HG03571 (cell line): ENCODE results near the gene IZUMO1R.
"Not testable (repeated sequence)": the region's sequence is repeated elsewhere in the genome, so short reads cannot be mapped to it uniquely, and the experiment has no call there.

ENCODE experiments used
- ATAC-seq: cut with Tn5 transposase; IDR thresholded peaks from one replicate; pipeline ENCODE4 v1.9.1; 2021; ENCODE audit not compliant: unreplicated experiment

The IZUMO1R gene

DNA sequence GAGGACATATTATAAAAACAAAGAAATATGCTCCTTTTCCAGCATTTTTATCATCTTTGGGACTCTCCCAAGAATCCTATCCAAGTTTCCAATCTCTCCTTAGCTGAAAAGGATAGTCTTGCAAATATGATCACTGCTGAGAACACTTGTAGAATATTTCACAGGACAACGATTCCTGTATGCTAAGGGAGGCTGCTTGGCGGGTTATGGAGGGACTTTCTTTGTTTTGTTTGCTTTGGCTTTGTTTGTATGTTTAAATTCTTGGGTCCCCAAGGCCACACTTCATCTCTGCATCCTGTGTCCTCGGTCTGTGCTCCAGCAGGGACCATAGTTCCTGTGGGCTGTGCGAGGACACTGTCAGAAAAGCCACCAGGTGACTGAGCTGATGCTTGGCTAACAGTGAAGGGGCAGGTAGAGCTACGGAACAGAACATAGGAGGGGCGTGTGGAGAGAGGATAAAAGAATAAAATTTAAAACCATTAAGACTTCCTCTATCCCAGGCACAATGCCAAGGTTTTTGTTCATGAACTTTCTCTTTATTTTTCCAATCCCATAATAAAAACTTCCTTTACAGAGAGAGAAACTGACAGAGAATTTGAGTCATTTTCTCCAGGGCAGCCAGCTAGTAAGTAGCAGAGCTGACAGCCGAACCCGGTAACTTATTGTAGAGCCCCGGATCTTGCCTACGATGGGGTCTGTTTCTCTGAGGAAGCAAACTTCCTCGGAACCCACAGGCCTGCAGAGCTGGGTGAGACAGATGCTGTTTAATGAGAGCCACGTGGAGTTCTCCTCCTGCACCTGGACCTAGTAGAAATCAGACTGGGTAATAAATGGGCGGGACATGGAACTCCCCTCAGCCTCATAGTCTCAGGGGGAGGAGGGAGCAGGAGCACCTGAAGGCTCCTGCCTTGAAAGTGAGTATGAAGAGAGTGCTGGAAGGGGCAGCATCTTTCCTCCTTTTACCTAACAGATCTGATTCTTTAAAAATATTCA, at the start of gene IZUMO1R:
TSS of gene IZUMO1R (plus strand) at position 615 of the 993 bp plus-strand sequence. CDS start 1,057 bp downstream, outside the sequence.
- ATAC-seq: no peak

DNA sequence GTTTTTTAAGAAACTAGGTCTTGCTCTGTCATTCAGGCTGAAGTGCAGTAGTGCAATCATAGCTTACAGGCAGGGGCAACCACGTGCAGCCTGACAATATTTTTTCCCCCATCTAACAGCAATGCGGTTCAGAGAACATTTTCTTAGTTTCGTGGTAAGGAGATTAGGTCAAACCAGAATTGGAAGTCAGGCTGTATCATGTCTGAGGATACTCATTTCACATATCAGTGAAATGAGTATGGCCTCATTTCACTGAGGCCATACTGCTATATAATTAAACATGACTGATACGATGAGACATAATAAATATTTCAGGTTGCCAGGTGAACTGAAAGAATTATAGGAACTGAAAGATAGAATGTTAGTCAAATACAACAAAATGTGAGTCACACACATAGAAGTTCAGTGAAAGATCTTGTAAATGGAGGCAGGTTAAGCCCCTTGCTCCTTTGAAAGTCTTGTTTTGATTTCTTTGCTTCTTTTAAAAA, 32.5 kb upstream of the IZUMO1R start:
- ATAC-seq: peak; percentile 86

DNA sequence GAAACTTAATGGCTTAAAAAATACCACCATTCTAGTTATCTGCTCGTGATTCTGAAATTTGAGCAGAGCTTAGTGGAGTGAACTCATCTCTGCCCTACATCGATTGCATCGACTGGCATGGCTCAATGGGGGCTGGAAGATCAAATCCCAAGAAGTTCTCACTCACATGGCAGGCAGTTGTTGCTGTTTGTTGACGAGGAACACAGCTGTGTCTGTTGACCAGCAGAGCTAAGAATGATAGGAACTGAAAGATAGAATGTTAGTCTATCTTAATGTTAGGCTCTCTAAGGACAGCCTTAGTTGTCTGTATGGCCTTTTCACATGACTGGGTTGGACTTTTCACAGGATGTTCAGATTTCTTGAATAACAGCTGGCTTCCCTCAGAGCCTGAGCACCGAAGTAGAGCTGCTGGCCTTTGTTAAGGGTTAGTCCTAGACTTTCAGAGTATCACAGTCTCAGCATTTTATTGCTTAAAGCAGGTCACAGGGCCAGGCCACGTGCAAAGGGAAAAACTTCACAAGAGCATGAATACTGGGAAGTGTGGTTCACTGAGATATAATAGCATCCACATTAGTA, 31.6 kb upstream of the IZUMO1R start:
- ATAC-seq: no peak

DNA sequence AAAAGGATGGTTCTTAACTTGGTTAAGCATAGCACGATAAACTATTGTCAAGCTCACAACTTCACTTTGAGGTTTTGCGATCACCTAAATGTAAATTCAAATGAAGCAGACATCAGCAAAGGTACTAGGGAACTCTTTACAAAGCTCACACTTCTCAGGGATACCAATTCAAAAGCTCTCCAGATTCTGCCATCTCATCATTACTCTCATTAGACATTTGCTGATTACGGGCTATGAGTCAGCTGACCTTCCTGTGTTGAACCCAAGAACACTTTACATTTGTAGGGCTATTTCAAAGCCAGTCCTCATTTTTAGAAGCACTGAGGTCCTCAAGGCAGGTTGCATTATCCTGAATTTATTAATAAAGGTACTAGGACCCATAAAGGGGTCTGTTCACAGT, 28.4 kb upstream of the IZUMO1R start:
- no peak for ATAC-seq

DNA sequence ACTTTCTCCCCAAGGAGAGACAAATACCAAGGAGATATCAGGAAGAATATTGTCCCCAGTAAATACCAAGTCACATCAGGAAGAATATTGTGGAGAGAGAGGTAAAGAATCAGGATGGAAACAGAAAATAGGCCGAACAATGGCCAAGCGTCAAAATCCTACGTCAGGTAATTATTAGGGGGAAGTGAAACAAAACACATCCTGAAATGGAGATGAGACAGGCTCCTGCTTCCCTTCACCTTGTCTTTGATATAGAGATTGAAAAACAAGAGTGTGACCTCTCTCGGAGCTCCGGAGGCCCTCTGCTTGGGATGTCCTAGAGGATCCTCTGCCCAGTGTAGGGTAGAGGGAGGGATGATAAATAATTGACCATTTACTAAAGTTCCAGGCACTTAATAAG, 27.4 kb upstream of the IZUMO1R start:
- ATAC-seq: no peak

DNA sequence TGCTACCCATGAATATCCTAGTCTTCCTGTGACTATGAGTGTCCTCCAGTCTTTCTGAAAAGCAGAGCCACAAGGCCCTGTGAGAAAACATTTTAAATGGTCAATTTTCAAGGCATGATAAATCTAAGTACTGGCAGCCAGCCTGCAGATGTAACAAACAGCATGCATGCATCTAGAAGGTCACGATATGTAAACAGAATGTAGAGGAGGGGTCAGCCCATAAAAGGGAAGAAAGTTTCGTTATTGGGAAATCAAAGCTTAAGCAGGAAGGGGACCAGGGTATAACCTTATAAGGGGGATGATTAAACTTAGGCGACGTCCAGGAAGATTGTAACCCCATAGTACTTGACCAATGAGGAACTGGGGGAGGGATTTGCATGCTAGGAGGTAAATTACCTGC, 26.2 kb upstream of the IZUMO1R start:
- not testable (repeated sequence) for ATAC-seq

DNA sequence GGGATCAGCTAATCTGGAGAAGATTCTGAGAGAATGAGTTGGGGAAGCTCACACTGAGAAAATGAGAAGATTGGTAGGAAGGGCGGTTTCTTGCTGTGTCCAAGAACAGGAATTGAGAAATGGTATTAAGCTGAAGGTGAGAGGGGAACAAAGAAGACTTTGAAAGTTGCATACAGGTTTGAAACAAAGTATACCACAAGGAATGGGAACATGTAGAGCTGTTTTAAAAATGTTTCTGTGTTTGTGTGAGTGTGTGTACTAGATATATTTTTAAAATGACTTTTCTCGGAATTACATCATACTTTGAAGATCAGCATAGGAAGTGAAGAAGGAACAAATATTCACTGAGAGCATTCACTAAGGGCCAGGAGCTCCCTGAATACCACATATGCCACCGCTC, 24.4 kb upstream of the IZUMO1R start:
- no peak for ATAC-seq

DNA sequence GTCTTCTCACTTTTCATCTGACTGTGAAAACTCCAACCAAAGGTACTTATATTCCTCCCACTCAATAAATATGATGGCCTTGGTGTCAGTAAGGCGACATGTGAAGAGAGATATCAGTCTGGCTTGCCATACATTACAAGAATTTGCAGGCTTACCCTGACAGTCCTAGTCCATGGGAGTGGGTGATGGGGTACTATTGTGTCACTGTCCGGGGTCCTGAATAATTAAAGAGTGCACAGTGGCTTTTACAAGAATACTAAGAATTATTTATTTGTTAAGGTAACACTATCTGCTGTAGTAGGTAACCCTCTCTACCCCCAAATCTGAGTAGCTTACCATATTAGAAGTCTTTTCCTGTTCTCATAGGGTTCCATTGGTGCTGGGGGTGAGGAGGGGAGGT, 23.1 kb upstream of the IZUMO1R start:
- ATAC-seq: no peak

DNA sequence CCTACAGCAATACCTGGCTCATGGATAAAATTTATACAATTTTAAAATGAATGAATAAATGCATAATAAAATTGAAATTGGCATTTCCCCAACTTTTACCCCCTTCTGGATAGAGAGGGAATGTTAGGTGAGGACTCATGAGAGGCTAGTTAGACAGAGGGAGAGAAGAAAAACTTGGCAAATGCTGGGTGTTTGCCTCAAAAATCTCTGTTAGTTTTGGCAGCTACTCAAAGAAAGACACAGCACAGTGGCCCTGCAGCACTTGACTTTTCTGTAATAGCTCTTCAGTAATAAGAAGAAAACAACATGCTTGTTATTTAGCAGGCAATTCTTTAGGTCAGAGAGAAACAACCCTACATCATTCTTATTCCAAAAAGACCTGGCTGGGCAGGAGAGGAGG, 20.7 kb upstream of the IZUMO1R start:
- ATAC-seq: no peak

DNA sequence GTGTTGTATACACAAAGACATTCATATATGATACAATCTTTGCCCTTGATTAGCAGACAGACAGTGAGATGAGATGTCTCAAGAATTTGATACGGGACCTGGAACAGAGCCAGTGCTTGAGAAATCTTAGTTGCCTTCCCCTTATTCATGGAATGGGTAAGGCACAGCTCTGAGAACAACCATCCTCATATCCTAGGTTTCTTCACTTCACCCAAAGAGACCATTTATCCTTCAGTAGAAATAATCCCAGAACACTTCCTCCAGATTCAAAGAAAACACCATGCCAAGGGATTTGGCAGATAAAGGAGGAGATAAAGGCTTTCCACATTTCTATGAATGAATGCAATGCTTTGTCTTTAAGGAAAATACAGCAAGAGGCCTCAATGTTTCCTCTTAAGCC, 8.8 kb upstream of the IZUMO1R start:
- ATAC-seq: no peak

DNA sequence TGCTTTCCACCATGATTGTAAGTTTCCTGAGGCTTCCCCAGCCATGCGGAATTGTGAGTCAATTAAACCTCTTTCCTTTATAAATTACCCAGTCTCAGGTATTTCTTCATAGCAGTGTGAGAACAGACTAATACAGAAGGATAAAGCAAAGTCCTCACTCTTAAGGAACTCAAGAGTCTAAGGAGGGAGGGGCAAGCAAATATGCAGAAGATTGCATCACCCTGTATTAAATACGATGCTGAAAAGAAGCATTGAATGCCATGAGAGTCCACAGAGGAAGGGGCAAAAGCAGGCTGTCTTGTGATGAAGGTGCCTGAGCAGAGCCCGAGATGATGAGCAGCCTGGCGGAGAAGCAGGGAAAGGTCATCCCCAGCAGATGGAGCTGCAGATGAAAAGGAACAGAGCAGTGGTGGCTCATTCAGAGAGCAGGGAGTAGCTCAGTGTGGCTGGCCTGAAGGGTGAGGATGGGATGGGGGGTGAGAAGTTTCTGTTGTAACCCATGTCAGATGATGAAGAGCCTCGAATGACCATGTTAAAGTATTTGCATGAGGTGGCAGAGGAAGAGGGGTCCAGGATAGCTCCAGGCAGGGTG, 6.3 kb upstream of the IZUMO1R start:
- ATAC-seq: no peak

DNA sequence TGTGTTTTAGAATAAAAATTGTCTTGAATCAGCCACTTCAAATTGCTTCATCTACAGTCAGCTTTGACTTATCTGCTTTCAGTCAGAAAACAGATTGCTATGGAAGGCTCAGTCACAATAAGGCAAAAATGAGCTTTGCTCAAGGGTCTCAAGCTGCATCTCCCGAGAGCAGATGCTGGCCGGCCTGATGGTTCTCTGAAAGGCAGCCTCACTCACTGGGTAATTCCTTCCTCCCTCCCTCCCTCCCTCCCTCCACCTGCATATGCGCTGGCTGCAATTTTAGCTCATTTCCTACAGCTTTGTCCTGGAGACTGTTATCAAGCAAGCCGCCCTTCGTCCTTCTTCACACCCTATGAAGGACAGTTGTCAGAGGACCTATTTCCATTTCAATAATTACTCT, 1.6 kb upstream of the IZUMO1R start:
- no peak for ATAC-seq

DNA sequence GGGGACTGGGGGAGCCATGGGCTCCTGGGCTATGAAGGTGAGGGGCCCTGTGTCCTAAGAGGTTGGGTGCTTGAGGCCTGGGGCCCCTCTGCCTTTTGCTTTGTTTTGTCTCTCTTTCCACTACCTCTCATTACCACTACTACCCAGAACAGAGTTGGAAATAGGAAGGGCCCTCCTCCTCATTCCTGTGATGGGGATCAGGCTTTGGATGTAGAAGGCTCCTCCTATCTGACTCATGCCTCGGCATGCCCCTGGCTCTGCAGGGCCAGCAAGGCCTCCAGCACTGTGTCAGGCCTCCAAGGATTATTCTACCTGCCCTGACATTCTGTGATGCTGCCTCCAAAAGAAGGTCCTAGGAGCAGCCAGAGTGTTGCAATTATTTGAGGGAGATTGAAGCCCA, 766 bp downstream of the IZUMO1R start:
- no peak for ATAC-seq

DNA sequence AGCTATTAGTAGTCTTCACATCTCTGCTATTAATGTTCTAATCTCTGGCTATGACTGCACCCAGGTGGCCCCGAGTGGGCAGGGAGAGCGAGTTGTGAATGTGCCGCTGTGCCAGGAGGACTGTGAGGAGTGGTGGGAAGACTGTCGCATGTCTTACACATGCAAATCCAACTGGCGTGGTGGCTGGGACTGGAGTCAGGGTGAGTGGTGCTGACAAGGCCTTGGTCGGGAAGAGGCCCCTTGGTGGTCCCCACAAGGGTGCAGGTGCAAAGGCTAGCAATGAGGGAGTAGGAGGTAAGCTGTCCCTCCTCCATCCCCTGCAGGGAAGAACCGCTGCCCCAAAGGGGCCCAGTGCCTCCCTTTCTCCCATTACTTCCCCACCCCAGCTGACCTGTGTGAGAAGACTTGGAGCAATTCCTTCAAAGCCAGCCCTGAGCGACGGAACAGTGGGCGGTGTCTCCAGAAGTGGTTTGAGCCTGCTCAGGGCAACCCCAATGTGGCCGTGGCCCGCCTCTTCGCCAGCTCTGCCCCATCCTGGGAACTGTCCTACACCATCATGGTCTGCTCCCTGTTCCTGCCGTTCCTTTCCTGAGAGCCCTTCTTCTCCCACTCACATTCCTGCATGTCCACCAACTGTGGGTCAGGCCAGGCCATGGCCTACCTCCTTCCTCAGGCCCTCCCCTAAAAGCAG, 2.9 kb downstream of the IZUMO1R start:
- ATAC-seq: no peak

DNA sequence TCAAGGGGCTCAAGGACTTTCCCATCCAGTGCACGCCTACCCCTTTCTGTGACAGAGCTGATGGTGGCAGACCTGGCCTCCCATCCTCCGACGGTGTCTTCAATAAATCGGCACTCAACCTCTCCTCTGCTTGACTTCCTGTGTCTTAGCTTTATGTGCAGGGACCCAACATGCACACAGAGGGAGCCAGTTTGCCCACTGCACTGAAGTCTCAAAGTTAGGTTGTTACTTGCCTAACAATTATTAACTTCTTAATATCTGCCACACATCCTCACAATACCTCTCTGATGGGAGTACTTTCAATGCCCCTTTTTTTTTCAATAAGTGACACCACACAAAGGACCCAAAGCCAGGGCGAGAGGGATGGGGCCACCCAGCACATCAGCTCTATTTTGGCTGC, 3.6 kb downstream of the IZUMO1R start:
- no peak for ATAC-seq

DNA sequence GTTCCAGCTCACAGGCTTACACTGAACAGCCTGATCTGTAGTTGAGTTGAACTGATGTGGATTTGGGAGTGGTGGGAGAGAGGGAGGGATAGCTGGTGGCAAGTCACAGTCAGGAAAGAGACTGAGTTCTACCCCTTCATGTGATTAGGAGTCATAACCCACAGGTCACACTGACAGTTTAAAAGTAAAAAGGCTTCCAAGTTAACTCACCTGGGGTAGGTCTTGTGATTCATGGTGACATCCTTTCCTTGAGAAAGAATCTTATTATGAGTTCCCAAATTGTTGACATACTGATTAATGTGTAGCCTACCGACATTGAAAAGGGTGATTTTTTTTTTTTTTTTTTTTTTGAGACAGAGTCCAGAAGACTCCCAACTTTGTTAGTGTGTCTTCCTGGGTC, 5.4 kb downstream of the IZUMO1R start:
- no peak for ATAC-seq

DNA sequence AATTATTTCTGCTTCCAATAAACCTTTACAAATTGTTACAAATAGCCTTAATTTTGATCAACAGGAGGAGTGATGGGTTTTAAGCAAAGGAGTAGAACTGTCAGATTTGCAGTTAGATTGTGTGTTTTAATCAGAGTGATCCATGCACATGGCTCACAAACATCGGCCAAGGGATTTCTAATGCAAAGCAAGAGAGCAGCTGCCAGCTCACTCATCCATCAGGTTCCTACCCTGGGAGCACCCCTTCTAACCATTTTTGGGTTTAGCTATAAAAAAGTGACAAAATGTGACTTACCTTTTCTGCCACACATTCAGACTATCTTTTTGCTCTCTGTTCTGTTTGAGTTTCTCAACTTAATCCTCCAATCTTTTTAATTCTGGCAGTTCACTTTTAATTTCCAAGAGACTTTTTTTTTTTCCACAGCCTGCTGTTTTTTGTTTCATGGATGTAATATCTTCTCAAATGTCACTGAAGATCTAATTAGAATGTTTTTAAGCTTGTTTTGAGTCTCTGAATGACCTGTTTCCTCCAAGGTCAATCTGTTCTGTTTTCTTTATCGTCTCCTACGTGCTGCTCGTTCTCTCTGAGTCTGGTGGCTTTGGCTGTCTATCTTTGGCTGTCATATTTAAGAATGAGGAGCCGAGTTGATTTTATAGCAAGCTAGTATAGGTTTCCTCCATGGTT, 6.0 kb downstream of the IZUMO1R start:
- no peak for ATAC-seq

DNA sequence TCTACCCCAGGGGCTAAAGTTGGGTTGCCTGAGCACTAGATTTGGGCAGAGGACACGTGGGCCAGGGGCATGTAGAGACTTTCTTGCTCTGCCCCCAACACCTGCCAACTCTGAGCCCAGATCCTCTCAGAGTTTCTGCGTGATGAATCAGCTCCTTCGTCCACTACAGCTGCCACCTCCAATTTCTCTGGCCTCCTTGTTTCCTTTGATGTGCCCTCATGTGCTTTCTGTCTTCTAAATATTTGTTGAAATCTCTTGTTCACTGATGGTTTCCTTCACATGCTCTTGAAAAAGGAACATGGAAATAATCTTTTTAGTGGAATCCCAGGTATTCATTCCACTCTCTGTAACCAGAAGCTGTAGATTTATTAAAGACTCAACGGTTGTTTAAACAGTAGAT, 8.0 kb downstream of the IZUMO1R start:
- ATAC-seq: no peak

DNA sequence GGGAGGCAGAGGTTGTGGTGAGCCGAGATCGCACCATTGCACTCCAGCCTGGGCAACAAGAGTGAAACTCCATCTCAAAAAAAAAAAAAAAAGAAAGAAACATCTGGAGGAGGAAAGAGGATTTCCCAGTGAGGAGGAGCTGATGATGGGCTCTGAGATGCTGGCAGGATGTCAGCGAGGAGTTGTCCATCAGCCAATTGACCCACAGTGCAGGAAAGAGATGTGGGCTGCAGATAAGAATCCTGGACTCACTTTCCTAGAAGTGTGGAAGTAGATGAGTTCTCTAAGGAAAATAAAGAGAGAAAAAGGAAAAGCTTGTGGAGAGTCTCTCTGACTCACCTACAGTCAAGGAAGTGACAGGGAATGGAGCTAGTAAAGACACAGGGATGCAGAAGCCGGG, 9.7 kb downstream of the IZUMO1R start:
- ATAC-seq: no peak

DNA sequence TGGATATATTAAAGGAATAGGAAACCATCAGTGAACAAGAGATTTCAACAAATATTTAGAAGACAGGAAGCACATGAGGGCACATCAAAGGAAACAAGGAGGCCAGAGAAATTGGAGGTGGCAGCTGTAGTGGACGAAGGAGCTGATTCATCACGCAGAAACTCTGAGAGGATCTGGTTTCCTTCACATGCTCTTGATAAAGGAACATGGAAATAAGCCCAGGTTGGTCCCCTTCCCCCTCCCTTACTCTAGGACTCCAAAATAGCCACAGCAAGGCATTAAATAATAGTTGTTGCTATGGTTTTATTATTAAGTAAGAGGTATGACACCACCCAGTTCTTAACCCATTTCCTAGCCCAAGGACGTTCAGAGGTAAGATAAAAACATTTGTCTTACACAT, 11.3 kb downstream of the IZUMO1R start:
- no peak for ATAC-seq

DNA sequence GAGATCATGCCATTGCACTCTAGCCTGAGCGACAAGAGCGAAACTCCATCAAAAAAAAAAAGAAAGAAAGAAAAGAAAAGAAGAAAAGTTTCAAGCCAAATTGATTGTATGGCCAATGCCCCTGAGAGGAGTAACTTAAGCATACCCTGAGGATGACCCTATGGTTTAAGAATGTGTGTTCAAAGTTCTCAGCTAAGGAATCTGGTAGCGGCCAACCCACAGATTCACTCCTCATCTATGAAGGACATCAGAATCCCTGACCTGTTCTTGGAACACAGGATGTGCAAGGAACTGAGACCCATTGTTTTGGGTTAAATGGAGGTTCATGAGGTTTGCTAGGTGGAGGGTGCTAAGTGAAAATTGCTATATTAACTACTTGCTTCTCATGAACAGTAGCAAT, 18.1 kb downstream of the IZUMO1R start:
- ATAC-seq: no peak
